Upper lobe of left lung (tissue), 4 donors: ENCODE data around the gene BICDL2.

Experiments
- CTCF ChIP-seq, 6 experiments: fragments of 450-650 bp in 4 of 6; fragments of 200-600 bp in 2 of 6; sonication (generic) in 2 of 6; IDR thresholded peaks; one replicate each; pipeline ENCODE4 v1.5.1; 2016 to 2019; ENCODE audit warnings: antibody characterized with exemption in 6 of 6
- POLR2AphosphoS5 ChIP-seq, 2 donors: sonication (generic); formaldehyde crosslinking; IDR thresholded peaks; one replicate each; pipeline ENCODE4 v1.5.1; 2017; ENCODE audit warnings: antibody characterized with exemption in 2 of 2

GRCh38 chr16:3062553-3062952 is 25.8 kb upstream of the BICDL2 start:
- TF ChIP-seq CTCF (IDR thresholded peaks at IDR 0.05): no peak
- TF ChIP-seq POLR2AphosphoS5 (IDR thresholded peaks at IDR 0.05): no peak
